ENCODE data around the gene SCN1A.
"Not testable (repeated sequence)": the region's sequence is repeated elsewhere in the genome, so short reads cannot be mapped to it uniquely, and the experiment has no call there.

SCN1A gene

DNA sequence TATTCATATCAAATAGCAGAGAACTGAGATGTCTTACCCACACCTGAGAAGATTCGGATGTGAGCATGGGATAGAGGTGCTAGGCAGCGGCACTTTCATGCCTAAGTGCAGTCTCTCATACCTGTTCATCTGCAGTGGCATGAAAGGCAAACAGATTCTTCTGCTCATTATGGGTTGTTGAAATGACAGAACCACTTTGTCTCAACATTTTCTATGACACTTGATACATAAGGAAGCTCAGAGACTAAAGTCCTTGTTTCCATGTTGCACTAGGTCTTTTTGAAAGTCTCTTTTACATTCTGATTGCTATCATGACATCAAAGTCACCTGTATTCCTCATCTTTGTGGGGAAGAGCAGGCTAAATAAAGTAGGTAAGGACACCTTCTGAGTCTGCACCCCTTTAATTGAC, 8.0 kb upstream of the SCN1A start:
- DNase-seq (ENCODE audit: extremely low read depth in 1 of 2, low read depth in 1 of 2): no peak

DNA sequence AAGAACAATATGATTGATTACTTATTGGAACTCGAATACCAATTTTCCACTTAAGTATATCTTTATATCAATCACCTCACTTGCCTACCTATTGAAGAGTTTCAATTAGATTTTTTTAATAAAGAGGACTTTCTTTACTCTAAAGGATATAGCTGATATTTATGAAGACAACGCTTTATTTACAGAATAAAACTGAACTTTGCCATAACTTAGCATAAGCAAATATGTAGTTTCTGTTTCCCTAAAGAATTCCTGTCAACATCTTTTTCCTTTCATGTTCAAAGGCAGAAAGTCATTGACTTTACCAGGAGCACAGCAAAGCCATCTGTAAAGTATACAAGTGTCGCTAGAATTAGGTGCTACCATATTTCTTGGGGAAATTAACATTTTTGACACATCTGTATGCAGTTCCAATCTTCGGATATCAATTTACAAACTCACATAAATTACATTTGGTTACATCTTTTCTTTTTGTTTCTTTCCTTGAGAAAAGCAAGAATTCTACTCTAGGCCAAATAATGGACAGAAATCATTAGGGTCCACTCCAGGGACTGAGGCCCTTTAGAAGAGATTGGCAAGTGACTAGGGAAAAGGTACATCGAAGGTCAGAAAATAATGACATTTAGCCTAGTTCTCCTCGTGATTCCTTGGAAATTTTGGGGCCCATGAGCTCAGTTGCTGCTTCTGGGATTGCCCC, 7.5 kb upstream of the SCN1A start:
- no peak for DNase-seq (ENCODE audit: extremely low read depth in 1 of 2, low read depth in 1 of 2)

DNA sequence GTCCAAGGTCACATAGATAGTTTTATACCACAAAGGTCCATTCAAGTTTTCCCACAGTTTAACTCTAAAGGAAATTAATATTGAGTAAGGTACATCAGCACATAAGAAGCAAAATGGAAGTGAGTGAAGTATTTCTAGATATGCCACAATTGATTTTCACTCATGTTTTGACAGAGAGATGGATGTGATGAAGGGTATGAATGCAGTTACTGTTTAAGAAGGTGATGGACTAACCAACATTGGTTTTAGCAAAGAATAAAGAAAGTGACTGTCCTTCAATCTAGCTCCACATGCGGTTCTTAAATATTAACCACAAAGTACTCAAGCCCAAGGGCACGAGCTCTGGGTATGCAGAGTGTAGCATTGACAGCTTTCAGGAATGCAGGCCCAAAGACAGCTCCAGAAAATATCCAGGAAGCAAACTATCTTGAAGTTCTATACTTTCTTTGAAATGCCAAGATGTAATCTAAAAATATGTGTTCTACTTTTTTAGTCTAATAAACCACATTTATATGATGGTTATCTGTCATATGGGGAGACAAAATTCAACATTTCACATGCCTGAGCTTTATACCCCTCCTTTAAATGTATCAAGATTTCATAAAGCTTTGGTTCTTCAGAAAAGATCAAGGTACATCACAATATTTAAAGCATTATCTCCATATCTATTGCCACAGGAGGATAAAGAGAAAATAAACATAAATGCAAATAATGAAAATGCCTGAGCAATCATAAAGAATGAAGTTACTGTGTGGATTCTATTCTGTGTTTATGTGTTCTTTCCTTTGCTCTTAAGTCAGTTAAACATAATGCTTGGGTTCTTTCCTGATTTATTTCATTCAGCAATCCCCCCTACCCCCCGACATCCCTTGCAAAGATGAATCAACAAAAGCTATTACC, 6.7 kb upstream of the SCN1A start:
- DNase-seq (ENCODE audit: extremely low read depth in 1 of 2, low read depth in 1 of 2): no peak

DNA sequence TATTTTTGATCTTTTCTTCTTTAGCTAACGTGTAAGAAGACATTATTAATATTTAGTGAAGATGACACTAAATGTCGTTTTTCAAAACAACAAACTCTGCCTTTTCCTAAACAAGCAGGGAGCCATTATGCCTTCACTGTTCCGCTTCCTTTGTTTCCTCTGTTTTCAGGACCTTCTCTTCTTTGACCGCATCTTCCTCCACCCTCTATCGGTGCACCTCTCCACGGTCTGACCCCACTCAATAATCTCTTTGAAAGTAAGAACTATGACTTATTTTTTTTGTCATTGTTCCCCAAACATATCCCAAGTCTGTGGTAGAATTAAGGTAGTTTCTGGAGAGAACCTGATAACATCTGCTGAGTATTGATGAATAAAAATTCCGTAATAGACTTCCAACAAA, 5.8 kb upstream of the SCN1A start:
- no peak for DNase-seq (ENCODE audit: extremely low read depth in 1 of 2, low read depth in 1 of 2)

DNA sequence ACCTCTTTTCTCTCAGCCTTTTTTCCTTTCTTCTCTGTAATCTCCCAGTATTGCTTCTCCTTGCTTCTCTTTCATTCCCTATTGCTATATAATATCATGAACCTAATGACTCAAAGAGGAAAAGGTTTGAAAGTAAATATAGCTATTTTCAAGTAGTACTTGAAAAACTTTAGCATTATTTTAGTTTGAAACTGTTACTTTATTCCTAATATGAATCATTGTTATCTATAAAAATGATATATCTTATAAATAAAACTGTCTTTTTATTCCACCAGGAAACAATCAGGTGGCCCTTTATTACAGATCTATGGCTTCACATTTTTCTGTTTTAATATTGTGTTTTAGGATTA, 311 bp upstream of the SCN1A start:
- DNase-seq (ENCODE audit: extremely low read depth in 1 of 2, low read depth in 1 of 2): no peak

DNA sequence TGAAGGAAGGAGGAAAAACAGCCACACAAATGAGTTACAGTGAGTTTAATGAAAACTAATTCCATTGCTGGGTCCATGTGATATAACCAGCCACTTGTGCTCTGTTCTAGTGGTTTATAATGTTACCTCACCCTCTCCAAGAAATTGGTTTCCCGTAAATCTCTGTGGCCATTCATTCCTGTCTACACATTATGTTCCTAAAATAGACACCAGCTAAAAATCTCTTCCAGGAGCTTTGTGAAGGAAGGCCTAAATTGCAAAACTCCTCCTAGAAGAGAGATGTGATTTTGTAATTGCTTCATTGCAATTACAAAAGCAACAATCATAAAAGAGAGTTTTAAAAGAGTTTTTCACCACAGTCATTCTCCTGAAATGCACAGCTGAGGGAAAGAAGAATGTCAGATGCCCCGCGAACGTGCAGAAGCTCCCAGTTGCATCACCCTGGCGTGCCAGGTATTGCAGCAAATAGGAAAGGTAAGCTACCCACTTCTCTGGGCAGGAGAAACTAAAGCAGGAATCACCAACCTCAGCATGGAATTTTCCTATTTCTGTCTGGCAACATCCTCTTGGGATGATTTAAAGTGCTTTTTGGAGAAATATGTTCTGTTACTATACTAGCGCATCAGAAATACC, 1.7 kb downstream of the SCN1A start:
- no peak for DNase-seq (ENCODE audit: extremely low read depth in 1 of 2, low read depth in 1 of 2)

DNA sequence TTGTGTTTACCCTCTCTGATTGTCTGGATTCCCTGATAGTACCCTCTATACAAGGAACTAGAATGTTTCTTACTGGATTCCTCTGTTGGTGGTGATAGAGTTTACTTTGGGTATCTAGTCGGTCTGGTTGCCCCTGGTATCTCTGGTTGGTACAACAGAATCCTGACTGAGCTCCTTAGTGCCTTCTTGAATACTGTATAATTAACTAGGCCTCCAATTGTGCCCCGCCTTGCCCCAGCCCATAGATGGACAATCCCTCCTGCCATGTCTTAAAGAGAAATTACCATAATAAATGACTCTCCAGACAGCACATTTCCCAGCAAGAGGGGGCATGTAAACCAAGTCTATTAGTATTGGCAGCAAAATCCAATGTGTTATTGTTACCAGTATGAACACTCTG, 2.3 kb downstream of the SCN1A start:
- DNase-seq (ENCODE audit: extremely low read depth in 1 of 2, low read depth in 1 of 2): no peak

DNA sequence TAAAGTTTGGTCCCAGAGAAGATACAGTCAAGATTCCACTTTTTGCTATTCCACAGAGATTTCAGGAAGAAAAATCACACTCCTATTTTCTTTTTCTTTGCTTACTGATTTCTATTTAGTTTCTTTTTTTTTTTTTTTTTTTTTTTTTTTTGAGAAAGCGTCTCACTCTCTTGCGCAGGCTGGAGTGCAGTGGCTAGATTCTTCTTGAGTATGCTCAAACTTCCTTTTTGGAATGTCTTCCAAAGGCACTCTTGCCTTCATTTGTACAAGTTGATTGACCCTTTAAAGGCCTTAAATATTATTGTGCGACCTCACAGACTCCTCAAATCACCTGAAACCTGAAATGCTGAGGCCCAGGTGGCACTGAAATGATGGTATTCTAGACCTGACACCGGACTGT, 9.6 kb downstream of the SCN1A start:
- no peak for DNase-seq (ENCODE audit: extremely low read depth in 1 of 2, low read depth in 1 of 2)

DNA sequence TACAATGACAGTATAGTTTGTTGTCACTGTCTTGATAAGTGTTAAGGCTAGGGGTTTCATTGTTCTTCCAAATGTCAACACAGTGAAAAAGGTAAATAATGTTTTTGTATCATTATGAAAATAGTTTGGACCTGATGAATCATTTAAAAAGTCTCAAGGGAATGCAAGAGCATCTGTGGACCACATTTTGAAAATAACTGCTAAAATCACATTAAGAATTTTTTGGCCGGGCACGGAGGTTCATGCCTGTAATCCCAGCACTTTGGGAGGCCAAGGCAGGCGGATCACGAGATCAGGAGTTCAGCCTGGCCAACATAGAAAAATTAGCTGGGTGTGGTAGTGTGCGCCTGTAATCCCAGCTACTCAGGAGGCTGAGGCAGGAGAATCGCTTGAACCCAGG, 10.3 kb downstream of the SCN1A start:
- DNase-seq (ENCODE audit: extremely low read depth in 1 of 2, low read depth in 1 of 2): no peak

DNA sequence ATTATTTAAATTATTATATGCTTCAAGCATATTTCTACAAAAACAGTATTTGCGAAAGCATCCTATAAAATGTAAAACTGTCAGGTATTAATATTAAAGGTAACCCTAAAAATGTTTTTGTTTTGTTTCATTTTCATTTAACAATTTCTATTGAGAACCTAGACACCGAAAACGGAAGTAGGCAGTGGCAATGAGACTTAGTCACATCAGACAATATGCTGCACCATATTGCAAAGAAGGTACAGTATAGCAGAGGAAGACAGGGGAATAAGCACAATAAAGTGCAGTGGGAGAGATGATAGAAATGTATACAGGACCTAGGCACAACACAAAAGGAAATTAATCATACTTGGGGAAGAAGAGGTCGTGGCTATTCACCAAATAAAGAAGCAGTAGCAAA, 12.2 kb downstream of the SCN1A start:
- DNase-seq (ENCODE audit: extremely low read depth in 1 of 2, low read depth in 1 of 2): no peak

DNA sequence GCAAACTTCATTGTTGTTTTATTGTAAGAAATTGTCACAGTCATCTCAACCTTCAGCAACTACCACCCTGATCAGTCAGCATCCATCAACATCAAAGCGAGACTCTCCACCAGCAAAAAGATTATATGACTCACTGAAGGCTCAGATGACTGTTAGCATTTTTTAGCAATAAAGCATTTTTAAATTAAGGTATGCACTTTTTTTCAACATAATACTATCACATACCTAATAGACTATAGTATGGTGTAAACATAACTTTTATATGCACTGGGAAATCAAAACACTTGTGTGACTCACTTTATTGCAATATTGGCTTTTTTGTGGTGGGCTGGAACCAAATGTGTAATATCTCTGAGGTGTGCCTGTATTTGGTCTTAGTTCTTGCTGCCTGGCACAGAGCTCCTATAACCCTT, 15.6 kb downstream of the SCN1A start:
- no peak for DNase-seq (ENCODE audit: extremely low read depth in 1 of 2, low read depth in 1 of 2)

DNA sequence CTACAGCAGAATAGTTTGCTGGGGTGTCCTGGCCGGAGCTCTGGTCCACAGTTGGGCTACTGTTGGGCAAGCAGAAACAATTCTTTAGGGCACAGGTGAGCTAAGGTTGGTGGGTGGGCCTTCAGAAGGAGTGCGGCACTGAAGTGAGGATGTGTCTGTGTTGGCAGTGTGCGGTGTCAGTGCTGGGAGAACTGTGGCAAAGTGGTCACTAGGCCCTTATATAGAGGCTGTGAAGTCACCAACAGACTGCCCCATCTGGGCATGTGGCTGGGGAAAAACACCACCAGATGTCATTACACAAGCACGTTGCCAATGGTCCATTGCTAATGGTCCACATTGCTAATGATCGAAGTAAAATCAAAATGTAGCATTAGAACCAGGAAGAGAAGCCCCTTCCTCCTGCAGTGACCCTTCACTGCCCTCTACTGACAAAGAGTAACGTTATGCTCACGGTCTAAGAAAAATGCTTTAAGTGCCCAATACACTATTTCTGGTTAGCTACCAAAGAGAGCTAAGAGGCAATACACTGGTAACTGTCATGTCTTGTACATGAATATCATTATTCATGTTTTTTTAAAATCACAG, 21.3 kb downstream of the SCN1A start:
- no peak for DNase-seq (ENCODE audit: extremely low read depth in 1 of 2, low read depth in 1 of 2)

DNA sequence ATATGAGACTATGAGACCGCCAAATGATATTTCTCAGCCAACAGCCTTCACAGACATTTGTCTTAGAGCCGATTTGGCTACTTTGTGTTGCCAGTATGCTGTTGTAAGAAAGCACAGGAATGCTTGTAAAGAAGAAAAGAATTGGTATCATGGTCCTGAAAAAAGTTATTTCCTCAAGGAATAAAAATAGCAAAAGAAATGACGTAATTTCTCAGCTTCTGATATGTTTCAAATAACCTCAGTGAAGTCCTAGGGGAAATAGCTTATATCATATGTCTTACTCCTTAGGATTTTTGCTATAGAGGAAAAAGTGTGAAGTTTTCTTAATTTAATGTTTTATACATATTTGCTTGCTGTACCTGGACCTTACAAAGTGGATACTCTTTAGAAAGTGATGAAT, 23.0 kb downstream of the SCN1A start:
- DNase-seq (ENCODE audit: extremely low read depth in 1 of 2, low read depth in 1 of 2): no peak

DNA sequence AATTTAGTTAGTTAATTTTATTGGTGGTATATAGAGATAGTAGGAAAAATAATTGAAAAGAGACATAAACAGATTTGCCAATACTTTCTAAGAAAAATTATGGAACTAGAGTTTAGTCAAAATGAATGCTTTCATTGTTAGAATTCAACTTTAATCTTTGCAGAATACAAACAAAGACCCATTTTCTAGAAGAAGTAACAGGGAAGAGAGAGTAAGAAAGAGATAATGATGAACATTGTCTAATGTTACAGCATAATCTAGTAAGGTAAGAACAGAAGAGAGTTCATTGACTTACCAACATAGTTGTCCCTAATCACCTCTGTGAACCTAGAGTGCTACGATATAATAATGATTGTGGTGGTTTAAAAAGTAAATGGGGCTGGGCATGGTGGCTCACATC, 23.7 kb downstream of the SCN1A start:
- DNase-seq (ENCODE audit: extremely low read depth in 1 of 2, low read depth in 1 of 2): no peak

DNA sequence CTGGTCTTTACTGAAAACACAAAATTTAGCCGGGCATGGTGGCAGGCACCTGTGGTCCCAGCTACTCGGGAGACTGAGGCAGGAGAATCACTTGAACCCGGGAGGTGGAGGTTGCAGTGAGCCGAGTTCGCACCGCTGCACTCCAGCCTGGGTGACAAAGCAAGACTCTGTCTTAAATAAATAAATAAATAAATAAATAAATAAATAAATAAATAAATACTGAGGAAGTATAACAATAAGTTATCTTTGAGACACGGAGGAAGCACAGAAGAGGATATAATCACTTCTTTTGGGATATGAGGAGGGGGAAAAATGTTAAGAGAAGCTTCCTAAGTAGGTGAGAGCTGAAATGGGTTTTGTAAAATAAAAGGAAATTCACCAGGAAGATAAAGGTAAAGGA, 24.5 kb downstream of the SCN1A start:
- DNase-seq (ENCODE audit: extremely low read depth in 1 of 2, low read depth in 1 of 2): not testable (repeated sequence)

DNA sequence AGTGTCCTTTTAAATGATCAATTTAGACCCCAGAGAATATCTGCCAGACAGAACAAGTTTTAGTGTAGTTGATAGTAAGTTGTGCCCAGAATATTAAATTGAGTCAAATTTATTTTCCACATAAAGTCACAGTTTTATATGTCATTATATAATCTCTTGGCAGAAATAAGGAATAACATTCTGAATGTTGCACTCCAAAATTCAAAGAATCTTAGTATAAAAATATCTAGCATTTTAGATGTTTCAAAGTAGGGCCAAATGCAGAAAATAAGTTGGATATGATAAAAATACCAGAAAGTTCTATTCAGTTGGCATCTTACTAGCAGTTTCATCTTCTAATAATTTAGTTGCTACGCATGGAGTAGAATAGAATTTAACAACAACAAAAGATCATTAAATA, 33.5 kb downstream of the SCN1A start:
- no peak for DNase-seq (ENCODE audit: extremely low read depth in 1 of 2, low read depth in 1 of 2)

DNA sequence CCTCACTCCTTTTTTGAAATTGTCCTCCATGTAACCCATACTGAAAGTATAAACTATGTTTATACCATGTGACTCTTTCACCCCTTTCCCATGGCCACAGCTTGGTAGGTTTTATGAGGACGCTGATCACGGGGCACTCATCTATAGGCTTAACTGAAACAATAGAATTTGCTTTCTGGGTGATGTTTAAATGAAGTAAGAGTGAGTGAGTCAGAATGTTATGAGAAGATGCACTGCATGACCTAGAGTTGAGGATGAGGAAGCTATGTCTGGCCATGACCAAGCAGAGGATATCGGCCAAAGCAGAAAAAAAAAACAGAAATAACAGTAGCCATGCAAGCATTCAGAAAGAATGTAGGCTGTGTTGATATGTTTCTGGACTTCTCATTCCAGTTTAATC, 34.9 kb downstream of the SCN1A start:
- DNase-seq (ENCODE audit: extremely low read depth in 1 of 2, low read depth in 1 of 2): no peak

DNA sequence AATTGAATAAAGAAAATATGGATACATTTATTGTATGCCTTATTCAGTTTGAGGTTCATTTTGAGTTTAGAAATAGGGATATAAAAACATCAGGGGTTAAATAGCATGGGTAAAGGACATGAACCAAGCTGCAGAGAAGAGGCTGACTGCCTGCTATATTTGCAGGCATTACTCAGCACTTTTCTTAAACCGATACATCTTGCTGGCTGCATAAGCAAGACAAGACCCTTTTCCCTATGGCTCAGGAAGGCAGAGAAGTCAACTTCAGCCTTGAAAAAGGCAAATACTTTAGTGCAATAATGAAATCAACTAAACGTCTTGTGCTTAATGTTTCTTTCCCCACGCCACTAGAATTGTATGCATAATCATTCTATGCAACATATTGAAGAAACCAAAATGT, 36.4 kb downstream of the SCN1A start:
- DNase-seq (ENCODE audit: extremely low read depth in 1 of 2, low read depth in 1 of 2): no peak

DNA sequence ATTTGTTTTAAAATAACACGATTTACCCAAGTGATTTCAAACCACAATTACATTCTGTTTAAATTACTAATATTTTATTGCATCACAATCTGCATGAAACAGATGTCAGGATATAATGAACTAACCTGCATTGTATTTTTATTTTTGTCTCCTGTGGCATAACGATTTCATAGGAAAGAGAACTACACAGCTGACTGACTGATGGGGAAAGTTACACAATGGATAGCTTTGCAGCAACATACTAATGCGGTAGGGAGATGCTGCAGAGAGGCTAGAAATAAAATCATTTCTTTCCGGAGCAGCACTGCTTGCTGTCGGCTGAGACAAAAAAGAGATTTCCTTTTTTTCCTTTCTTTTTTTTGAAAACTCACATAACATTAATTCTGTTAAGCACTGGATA, 36.9 kb downstream of the SCN1A start:
- DNase-seq (ENCODE audit: extremely low read depth in 1 of 2, low read depth in 1 of 2): no peak

DNA sequence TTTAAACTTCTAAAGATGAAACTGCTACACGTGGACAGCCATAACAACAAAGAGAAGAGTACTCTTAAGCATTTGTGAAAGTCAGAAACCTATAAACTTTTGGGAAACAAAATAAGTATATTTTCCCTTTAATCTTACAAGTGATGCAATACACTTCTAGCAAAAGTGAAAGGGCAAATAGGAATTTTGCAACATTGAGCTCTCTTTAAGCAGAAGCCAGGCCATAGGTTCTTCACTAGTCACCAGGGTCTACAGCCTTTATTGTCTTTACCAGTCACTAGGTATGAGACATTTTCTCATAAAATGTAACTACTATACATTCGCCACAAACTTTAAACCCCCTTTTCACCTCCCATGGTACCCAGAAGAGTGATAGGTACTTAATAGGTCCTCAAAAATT, 37.5 kb downstream of the SCN1A start:
- DNase-seq (ENCODE audit: extremely low read depth in 1 of 2, low read depth in 1 of 2): no peak

DNA sequence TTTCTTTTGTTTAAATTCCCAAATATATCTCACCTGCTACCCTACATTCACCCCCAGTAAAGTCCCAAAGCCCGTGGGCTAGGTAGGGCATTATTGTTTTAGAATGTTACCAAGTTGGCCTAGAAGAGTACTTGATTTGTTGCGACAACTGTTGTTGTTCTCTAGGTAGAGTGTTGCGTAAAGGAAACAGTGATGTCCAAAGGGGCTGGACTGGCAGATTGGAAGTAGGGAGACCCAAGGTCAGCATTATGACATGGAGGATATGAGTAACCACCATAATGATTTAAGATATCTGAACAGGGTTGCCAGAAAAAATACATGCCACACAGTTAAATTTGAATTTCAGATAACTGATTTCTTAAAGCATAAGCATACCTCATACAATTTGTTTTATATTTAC, 39.2 kb downstream of the SCN1A start:
- DNase-seq (ENCODE audit: extremely low read depth in 1 of 2, low read depth in 1 of 2): no peak

DNA sequence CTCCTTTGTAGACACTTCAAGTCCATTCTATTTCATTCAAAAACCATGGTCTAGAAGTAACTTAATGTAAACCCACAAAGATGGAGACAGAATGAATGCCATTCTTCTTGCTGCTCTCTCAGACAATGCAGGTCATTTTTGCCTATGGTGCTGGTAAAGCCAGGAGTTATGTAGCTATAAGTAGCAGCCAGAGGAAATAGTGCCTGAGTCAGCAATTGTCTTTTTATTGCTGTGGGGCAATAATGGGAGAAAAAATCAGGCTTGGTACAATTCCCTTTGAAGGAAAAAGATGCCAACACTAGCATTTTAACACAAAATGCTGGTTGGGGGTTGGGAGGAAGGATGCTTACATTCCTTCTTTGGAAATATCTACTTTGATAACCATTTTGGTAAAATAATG, 43.5 kb downstream of the SCN1A start:
- no peak for DNase-seq (ENCODE audit: extremely low read depth in 1 of 2, low read depth in 1 of 2)

Measured in activated CD8-positive, alpha-beta memory T cell treated with anti-CD3 and anti-CD28 coated beads for 1 hour (primary cell).